GM19193 (cell line): Measurements from ENCODE around the gene NLGN1.

ENCODE experiments used
- POLR2A ChIP-seq: IDR thresholded peaks from 4 replicates; pipeline ENCODE4 v1.6.1; 2011; ENCODE audit not compliant: insufficient read depth, insufficient read length; ENCODE audit errors: extremely low read depth

The NLGN1 gene

DNA sequence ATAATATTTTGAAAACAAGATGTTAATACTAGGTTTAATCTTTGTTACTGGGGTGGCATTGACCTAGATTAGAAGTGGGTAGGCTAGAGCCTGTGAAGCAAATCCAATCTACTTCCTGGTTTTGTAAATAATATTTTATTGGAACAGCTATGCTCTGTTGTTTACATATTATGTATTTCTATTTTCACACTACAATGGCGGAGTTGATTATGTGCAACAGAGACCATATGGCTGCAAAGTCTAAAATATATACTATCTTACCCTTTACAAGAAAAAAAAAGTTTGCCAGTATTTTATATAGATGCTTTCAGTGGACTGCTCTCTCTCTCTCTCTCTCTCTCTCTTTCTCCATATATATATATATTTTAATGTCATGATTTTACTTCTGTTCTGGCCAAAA is 244.2 kb downstream of the NLGN1 start:
- no peak for TF ChIP-seq POLR2A

DNA sequence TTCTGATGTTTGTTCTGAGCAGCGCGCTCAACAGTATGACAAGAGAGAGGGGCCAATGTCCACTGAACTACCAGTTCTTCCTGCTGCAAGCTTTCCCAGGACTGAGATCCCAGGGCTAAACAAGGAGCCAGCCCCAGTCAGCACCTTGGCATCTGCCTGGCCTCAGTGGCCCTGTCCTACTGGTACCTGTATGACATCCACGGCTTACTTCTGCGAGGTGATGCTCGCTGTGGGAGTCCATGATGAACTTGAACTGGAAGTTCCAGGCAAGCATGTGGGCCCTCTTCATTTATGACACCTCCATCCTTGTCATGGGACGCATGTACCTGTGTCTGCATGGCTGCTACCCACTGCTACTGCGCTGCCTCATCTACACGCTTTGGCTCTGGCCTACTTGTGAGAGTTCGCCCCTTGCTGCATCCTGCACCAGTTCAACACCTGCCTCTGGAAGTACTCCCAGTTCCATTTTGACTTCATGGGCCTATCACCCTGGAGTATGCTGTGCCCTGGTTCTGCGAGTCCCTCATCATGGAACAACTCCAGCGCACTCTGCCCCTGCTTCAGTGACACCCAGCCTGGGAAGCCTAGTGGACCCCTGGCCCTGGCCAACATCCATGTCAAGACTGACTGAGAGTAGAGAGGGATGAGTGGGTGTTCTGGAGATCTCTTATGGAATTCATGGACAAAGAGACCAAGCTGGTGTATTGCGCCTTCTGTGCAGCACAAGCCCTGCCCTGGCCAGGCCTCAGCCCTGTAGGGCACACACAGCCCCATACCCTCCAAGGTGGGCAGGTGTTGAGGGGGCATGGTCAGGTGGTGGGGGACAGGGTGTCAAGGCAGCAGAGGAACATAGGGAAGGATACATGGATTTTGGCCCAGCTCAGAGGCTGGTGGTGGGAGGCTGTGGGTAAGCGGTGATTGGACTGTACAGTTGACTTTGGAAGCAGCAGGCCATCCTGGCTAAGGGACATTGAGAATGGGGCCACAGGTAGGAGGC is 246.8 kb downstream of the NLGN1 start:
- TF ChIP-seq POLR2A: no peak

GRCh38 chr3:173650596-173650995 is 253.1 kb downstream of the NLGN1 start:
- TF ChIP-seq POLR2A: no peak

GRCh38 chr3:173652093-173652492 is 254.5 kb downstream of the NLGN1 start:
- no peak for TF ChIP-seq POLR2A

DNA sequence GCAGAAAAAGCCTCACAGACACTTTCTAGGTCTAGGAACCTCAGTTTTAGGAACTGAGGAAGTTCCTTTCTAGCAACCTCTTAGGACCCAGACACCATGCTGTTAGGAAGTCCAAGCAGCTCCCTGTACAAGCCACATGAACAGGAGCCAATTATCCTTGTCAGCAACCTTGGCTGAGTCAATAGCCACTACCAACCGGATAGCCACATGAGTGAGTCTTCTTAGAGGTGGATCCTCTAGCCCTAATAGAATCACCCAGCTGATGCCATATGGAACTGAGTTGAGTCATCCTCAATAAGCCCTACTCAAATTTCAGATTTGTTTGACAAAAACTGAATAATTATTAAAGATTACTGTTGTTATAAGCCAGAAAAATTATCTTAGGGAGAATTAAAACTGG is 256.2 kb downstream of the NLGN1 start:
- no peak for TF ChIP-seq POLR2A

DNA sequence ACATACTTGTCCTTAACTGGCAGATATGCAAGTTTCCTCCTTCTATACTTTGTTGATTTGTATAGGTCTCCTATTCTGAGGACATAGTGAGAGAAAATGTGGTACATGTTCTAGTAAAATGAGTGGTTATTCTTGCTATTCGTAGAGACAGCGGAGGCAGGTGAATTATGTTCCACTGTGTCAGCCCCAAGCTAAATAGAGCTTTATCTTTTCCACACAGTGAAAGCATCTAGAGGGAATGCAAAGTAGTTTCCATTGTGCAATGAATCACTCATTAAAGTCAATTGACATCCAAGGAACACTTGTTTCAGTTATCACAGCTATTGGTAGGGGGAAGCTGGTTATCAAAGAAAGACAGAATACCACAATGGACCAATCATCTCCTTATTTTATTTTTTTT is 262.4 kb downstream of the NLGN1 start:
- TF ChIP-seq POLR2A: no peak

DNA sequence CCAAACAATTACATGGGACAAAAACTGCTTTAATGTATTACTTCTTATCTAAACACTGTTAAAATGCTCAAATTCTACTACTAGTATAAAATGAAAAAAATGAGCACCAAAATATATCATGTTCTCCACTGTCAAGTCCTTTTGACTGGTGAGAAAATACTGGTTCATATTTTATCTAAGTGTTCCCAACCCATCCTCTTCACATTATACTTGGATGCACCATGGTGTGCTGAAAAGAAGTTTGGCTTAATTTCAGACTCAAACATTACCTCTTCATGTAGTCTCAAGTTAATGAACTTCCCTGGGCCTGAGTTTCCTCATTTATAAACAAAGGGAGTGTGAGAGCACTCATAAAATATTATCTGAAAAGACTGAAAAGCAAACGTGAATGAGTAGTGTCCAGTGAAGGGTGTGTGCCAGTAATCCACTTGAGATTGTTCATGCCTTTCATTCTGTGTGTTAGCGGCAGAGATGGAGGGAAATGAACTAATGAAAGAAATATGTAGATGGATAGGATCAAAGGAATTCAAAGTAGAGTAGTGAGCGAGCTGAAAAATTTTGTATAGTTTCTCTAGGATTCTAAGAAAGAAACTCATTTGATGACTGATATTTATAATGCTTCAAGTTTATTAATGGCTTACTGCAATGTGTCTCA is 263.2 kb downstream of the NLGN1 start:
- TF ChIP-seq POLR2A: no peak

DNA sequence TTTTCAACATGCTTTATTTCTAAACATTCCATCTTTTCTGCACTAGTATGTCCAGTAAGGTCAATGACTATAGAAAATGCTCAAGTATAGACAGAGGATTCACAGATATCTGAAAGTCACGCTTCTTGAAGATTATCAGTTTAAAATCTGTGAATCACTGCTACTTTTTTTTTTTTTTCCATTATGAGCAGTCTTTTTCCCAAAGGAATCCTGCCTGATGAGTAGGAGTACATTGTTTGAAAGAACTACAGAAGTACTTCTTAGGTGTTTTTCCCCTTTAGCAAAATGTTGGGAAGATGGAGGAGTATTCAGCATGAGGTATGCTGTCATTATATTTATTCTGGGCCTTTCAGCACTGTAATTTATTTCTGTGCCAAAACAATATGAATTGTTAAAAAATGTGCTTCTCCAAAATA is 266.2 kb downstream of the NLGN1 start:
- TF ChIP-seq POLR2A: no peak

GRCh38 chr3:173676094-173676493 is 278.6 kb downstream of the NLGN1 start:
- TF ChIP-seq POLR2A: no peak

DNA sequence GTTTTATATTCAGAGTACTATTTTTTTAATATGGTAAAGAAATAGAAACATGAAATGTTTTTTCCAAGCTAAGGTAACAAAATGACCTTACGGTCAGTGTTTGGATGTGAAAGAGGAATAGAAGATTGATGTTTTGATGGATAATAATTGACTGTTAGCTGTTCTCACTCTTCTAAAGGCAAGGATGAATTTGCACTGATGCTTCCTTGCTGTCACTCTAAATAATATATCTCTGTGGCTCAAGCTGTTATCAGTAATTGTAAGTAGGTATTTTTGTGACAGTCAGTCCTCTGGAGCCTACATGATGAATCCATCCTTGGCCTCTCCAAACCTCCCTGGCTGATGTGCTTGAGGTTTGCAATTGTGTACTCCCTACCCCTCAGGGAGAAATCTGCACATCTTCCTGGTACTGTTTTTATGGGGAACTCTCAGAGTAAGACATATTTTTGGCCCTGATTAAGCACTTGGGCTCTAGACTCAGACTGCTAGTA is 283.7 kb downstream of the NLGN1 start:
- no peak for TF ChIP-seq POLR2A

DNA sequence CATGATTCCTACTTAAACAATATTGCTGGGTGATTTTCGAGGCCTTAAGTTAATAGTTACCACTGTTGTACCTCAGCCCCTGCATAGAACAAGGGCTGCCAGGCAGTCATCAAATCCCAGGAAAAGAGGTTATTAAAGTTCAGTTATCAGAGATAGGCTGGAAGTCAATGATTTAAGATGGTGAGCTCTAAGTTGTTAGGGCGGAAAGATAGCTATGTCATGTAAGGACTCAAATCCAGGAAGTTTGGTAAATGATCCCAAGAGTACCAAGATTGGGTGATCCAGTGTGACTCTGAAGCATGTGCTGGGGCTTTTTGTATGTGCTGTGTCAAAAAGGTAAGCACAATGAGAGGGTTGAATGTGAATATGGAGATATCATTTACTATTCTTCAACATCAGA is 287.9 kb downstream of the NLGN1 start:
- TF ChIP-seq POLR2A: no peak

GRCh38 chr3:173688216-173688842 is 290.8 kb downstream of the NLGN1 start:
- TF ChIP-seq POLR2A: no peak

GRCh38 chr3:173690542-173691180 is 293.1 kb downstream of the NLGN1 start:
- no peak for TF ChIP-seq POLR2A

- TF ChIP-seq POLR2A: no peak
Measured at GRCh38 chr3:173699353-173699752, 301.8 kb downstream of the NLGN1 start.

DNA sequence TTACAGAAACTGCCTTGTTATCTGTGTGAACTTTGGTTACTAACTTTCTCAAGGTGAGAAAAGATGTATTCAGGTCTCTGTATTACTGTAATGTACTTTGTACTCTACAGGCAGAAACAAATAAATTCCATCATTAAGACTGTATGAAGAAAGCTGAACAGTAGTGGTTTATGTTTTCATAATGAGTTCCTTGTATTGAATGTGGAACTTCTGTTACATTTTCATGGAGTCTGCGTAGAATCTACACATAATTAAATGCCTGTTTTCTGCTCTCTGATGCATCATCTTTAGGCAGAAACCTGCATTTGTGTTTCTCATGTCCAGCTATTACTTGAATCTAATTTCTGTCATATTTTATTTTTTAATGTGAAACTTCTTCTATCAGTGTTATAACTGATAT is 302.8 kb downstream of the NLGN1 start:
- TF ChIP-seq POLR2A: no peak
